ENCODE measurements around the gene LTB4R. TPM values are rescaled to one million over a fixed set of nuclear protein-coding genes. Genes with fewer than 3 reads are reported as not detected.

LTB4R gene
- total RNA-seq, 1 donor from 2014 or later, result 8.8 TPM

- no peak for DNase-seq
Observed at GRCh38 chr14:24323341-24323740, 12.0 kb downstream of the LTB4R start.

GRCh38 chr14:24324024-24324423 is 12.7 kb downstream of the LTB4R start:
- no peak for DNase-seq

GRCh38 chr14:24325041-24325530 is 13.8 kb downstream of the LTB4R start:
- no peak for DNase-seq

GRCh38 chr14:24325963-24326362 is 14.7 kb downstream of the LTB4R start:
- DNase-seq, result no peak

- DNase-seq, result no peak
Observed at GRCh38 chr14:24327303-24327702, 16.0 kb downstream of the LTB4R start.

GRCh38 chr14:24327914-24328313 is 16.6 kb downstream of the LTB4R start:
- DNase-seq, result peak; percentile 39

- no peak for DNase-seq
Observed at GRCh38 chr14:24329073-24329663, 17.9 kb downstream of the LTB4R start.

- DNase-seq, result no peak
Observed at GRCh38 chr14:24329736-24330135, 18.4 kb downstream of the LTB4R start.

GRCh38 chr14:24330973-24331674 is 19.8 kb downstream of the LTB4R start:
- no peak for DNase-seq

GRCh38 chr14:24331731-24332267 is 20.5 kb downstream of the LTB4R start:
- no peak for DNase-seq

GRCh38 chr14:24332268-24332993 is 21.1 kb downstream of the LTB4R start:
- peak; percentile 81 for DNase-seq

- DNase-seq, result no peak
Observed at GRCh38 chr14:24334431-24335291, 23.4 kb downstream of the LTB4R start, which contains the start of gene ADCY4. Gene ADCY4, minus strand, starts transcription at chr14:24335071. Its CDS starts 419 bp downstream, at chr14:24334652.

- DNase-seq, result no peak
Observed at GRCh38 chr14:24335461-24336171, 24.3 kb downstream of the LTB4R start.

- DNase-seq, result no peak
Observed at GRCh38 chr14:24337144-24337823, 26.0 kb downstream of the LTB4R start.

- DNase-seq, result no peak
Observed at GRCh38 chr14:24337824-24338175, 26.5 kb downstream of the LTB4R start.

GRCh38 chr14:24338843-24339242 is 27.5 kb downstream of the LTB4R start:
- DNase-seq, result no peak

GRCh38 chr14:24339284-24340151 is 28.2 kb downstream of the LTB4R start, which contains the start of gene RIPK3:
Gene RIPK3, minus strand, starts transcription at chr14:24339991. Its CDS starts 165 bp downstream, at chr14:24339826.
- DNase-seq, result peak; percentile 44

- no peak for DNase-seq
Observed at GRCh38 chr14:24340606-24341005, 29.3 kb downstream of the LTB4R start.

GRCh38 chr14:24342889-24343288 is 31.6 kb downstream of the LTB4R start:
- no peak for DNase-seq
